GM18873 (cell line): ENCODE data around the gene USHBP1.

Source experiments
- ATAC-seq: cut with Tn5 transposase; IDR thresholded peaks from one replicate; pipeline ENCODE4 v1.9.1; 2021; ENCODE audit warnings: mild to moderate bottlenecking, moderate library complexity, moderate number of reproducible peaks; ENCODE audit not compliant: unreplicated experiment, low FRiP score

USHBP1 gene

DNA sequence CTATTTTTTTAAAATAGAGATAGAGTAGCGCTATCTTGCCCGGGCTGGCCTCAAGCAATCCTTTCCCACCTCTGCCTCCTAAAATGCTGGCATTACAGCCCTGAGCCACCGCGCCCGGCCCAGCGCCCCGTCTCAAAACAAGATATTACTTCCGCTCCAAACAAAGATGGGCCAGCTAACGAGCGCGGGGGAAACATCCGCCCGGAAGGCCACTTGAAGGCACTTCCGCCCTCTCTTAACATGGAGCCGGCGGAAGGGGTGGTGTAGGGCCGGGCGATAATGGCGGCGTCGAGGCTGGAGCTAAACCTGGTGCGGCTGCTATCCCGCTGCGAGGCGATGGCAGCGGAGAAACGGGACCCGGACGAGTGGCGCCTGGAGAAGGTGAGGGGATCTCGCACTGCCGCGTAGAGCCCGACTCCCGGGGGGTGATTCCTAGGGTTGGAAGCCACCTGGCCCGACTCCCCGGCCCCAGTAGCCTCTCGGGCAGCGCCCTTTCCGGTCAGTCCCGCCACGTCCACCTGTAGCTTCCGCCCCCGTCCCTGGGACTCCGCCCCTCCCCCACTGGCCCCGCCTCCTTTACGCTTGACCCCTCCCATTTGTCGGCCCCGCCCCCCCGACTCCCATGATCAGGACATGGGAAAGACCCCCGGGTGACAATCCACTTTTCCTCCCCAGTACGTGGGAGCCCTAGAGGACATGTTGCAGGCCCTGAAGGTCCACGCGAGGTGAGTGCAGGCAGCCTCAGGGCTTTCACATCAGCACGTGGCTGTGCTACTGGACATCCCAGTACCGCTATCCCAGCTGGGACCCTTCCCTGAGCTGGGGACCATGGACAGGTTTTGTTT lies 49.2 kb downstream of the USHBP1 start, which contains the start of gene USE1:
USE1 (plus strand) TSS at position 231 of the 845 bp plus-strand sequence; CDS start at position 280, 49 bp downstream.
- peak; percentile 52 for ATAC-seq

DNA sequence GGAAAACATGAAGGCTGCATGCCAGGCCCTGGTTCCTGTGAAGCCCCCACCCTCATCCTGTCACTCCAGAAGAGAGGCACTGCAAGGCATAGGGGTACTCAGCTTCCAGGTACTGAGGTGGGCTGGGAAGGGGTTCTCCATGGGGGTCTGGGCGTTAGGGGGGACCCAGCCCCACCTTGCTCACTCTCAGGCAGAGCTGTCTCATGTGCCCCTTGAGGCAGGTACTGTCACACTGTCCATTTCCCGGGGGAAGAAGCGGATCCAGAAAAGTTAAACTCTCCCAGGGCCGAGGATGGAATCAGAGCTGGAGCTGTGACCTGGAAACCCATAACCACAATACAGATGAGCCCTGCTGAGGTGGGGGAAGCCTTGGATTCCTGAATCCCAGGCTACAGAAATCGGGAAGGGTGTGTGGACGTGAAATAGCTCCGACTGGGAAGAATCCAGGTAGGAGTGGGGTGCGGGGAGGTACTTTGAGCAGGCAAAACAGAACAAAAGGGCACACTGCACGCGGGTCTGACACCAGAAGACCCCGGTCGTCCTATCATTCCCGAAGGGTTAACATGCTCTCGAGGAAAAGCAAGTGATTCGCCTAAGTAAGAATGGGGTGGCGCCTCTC lies 49.9 kb downstream of the USHBP1 start:
- ATAC-seq = no peak

DNA sequence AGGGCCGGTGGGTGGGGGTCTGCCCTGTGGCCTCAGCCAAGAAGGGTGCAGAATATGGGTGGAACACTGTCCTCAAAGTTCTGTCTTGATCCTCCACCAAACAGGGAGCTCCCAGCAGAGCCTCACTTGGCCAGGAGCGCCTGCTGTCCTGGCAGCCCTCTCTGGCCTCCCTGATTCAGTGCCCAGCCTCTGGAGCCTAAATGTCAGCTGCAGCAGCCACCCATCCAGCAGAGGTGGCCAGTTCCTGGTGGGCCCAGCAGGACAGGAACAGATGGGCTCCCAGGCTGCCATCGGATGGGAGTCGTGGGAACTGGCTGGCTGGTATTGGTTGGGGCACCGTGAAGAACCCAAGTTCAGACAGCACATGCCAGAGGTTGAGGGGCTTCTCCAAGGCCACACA lies 51.2 kb downstream of the USHBP1 start:
- no peak for ATAC-seq

- no peak for ATAC-seq
Observed at GRCh38 chr19:17211547-17212446, 52.7 kb downstream of the USHBP1 start.

DNA sequence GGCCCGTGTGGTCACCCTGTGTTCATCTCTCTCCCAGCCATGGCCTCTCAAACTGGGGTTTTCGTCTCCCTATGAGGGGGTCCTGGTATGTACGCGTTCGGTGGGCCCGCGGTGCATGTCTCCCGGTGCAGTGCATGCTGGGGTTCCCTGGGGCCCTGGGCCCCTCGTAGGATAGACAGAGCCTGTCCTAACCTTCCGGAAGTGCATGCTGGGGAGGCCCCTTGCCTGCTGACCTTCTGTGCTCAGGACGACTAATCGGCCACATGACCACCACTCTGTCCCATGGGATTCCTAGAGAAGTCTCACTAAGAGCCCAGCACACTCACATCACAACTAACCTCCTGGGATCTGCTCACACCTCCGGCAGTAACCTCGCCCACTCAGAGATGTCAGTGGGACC lies 54.2 kb downstream of the USHBP1 start:
- no peak for ATAC-seq

- no peak for ATAC-seq
Observed at GRCh38 chr19:17209126-17210036, 55.2 kb downstream of the USHBP1 start.

- no peak for ATAC-seq
Observed at GRCh38 chr19:17206736-17207581, 57.6 kb downstream of the USHBP1 start.

GRCh38 chr19:17205237-17206140 lies 59.1 kb downstream of the USHBP1 start:
- no peak for ATAC-seq

DNA sequence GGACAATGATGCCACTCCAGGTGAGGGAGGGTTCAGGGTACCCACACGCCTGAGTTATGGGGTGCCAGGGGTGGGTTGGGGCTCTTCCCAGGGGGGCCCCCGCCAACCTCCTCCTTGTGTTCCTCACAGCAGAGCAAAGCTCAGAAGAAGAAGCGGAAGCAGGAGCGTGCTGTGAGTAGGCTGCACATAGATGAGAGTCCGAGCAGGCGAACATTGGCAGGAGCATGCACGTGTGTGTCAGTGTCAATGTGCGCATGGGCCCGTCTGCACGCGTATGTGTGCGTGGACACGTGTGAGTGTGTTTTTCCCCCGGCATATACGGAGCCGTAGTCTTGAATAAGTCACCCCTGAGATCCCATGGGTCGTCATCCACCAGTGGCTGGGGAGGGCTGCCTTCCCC lies 61.8 kb downstream of the USHBP1 start:
- ATAC-seq = no peak

DNA sequence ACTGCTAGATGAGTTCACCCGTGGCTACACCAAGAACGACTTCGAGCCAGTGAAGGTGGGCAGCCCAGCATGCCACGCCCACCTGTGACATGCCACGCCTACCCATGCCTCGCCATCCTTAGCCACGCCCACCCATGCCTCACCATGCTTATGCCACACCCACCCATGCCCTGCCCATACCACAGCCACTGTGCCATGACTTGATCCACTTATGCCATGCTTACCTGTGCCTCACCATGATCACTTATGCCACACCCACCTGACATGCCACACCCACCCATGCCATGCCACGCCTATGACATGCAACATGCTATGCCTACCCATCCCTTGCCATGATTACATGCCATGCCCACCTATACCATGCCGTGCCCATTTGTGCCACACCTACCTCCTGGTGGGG lies 62.3 kb downstream of the USHBP1 start:
- ATAC-seq = no peak

DNA sequence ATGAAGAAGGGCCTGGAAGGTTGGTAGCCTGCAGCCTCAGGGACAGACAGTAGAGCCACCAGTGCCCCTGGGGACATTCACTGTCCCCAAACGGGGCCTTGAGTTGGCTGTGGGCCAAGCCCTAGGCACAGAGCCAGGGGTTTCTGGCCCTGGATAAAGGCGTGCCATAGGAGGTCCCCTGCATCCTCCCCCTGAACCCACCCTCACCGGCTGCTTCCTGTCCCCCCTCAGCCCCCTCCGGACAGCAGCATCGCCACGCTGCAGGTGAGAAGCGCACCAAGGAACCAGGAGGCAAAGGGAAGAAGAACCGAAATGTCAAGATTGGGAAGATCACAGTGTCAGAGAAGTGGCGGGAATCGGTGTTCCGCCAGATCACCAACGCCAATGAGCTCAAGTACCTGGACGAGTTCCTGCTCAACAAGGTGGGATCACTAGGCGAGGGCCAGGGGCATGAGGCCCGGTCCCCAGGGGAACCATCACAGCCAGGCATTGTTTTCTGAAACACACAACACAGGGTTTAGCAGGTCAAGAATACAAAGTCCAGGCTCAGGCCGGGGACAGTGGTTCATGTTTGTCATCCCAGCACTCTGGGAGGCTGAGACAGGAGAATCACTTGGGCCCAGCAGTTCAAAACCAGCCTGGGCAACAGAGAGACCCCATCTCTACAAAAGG lies 64.0 kb downstream of the USHBP1 start:
- ATAC-seq = no peak
